H9 (cell line): ENCODE results near the gene ABI3. TPM values are rescaled to one million over a fixed set of nuclear protein-coding genes. Genes with fewer than 3 reads are reported as not detected.

Experiments
- DNase-seq: peaks from one replicate; pipeline ENCODE4 v3.0.0-alpha.2; 2017
- H2AFZ ChIP-seq: one replicate; pipeline ENCODE4 v1.6.1; 2013; ENCODE audit warnings: mild to moderate bottlenecking, low read length, control low read depth, moderate library complexity
- H2AK5ac ChIP-seq: 2 replicates; pipeline ENCODE4 v1.6.1; 2013; ENCODE audit warnings: low read length, control low read depth, mixed read lengths; ENCODE audit not compliant: insufficient read length
- H2BK120ac ChIP-seq: one replicate; pipeline ENCODE4 v1.6.1; 2013; ENCODE audit warnings: low read depth, mild to moderate bottlenecking, low read length, control low read depth, inconsistent platforms; ENCODE audit not compliant: poor library complexity, severe bottlenecking
- H2BK12ac ChIP-seq: 2 replicates; pipeline ENCODE4 v1.6.1; 2013; ENCODE audit warnings: low read length, control low read depth, mixed read lengths, low read depth; ENCODE audit not compliant: insufficient read length
- H2BK15ac ChIP-seq: 2 replicates; pipeline ENCODE4 v1.6.1; 2013; ENCODE audit warnings: low read depth, low read length, control low read depth
- H2BK20ac ChIP-seq: one replicate; pipeline ENCODE4 v1.6.1; 2013; ENCODE audit warnings: low read depth, mild to moderate bottlenecking, low read length, control low read depth, inconsistent platforms; ENCODE audit not compliant: poor library complexity, severe bottlenecking
- H2BK5ac ChIP-seq: 2 replicates; pipeline ENCODE4 v1.6.1; 2013; ENCODE audit warnings: low read length, control low read depth, mixed read lengths; ENCODE audit not compliant: insufficient read length
- H3K14ac ChIP-seq: 2 replicates; pipeline ENCODE4 v1.6.1; 2013; ENCODE audit warnings: low read length, control low read depth; ENCODE audit not compliant: insufficient read depth
- H3K18ac ChIP-seq: 2 replicates; pipeline ENCODE4 v1.6.1; 2013; ENCODE audit warnings: low read depth, mild to moderate bottlenecking, mixed read lengths, low read length, control low read depth; ENCODE audit not compliant: insufficient read length
- H3K23ac ChIP-seq: 2 replicates; pipeline ENCODE4 v1.6.1; 2013; ENCODE audit warnings: low read length, control low read depth, mixed read lengths, low read depth; ENCODE audit not compliant: insufficient read length
- H3K23me2 ChIP-seq: 2 replicates; pipeline ENCODE4 v1.6.1; 2013; ENCODE audit warnings: low read depth, mild to moderate bottlenecking, mixed read lengths, low read length, control low read depth; ENCODE audit not compliant: insufficient read length, poor library complexity, severe bottlenecking
- H3K27ac ChIP-seq: 2 replicates; pipeline ENCODE4 v1.5.1; 2013; ENCODE audit warnings: low read length, control low read depth, mixed read lengths, low read depth; ENCODE audit not compliant: insufficient read length
- H3K27me3 ChIP-seq: 2 replicates; pipeline ENCODE4 v1.6.1; 2013; ENCODE audit warnings: low read length, control low read depth, inconsistent platforms; ENCODE audit not compliant: insufficient read depth
- H3K4ac ChIP-seq: 2 replicates; pipeline ENCODE4 v1.6.1; 2013; ENCODE audit warnings: low read depth, mild to moderate bottlenecking, control low read depth, inconsistent platforms, low read length, moderate library complexity
- H3K4me1 ChIP-seq: 2 replicates; pipeline ENCODE4 v1.6.1; 2013; ENCODE audit warnings: low read length, control low read depth, inconsistent platforms; ENCODE audit not compliant: insufficient read depth
- H3K4me2 ChIP-seq: 2 replicates; pipeline ENCODE4 v1.6.1; 2013; ENCODE audit warnings: low read length, control low read depth, mixed read lengths; ENCODE audit not compliant: insufficient read length, insufficient read depth
- H3K56ac ChIP-seq: 2 replicates; pipeline ENCODE4 v1.6.1; 2013; ENCODE audit warnings: low read depth, mild to moderate bottlenecking, mixed read lengths, low read length, control low read depth; ENCODE audit not compliant: insufficient read length
- H3K79me1 ChIP-seq: 2 replicates; pipeline ENCODE4 v1.6.1; 2013; ENCODE audit warnings: low read depth, mild to moderate bottlenecking, moderate library complexity, low read length, control low read depth, inconsistent platforms; ENCODE audit not compliant: insufficient read depth, poor library complexity, severe bottlenecking
- H3K79me2 ChIP-seq: 2 replicates; pipeline ENCODE4 v1.6.1; 2013; ENCODE audit warnings: low read length, control low read depth, inconsistent platforms; ENCODE audit not compliant: insufficient read depth
- H3K9ac ChIP-seq: 2 replicates; pipeline ENCODE4 v1.6.1; 2013; ENCODE audit warnings: low read length, control low read depth, mixed read lengths; ENCODE audit not compliant: insufficient read length; ENCODE audit errors: extremely low read depth
- H3K9me3 ChIP-seq: one replicate; pipeline ENCODE4 v1.6.1; 2013; ENCODE audit warnings: low read depth, low read length, inconsistent platforms; ENCODE audit not compliant: control insufficient read depth
- H3T11ph ChIP-seq: one replicate; pipeline ENCODE4 v1.6.1; 2013; ENCODE audit warnings: mild to moderate bottlenecking, low read length, control low read depth, inconsistent platforms
- H4K20me1 ChIP-seq: one replicate; pipeline ENCODE4 v1.6.1; 2013; ENCODE audit not compliant: control insufficient read depth, insufficient read length, insufficient read depth
- H4K5ac ChIP-seq: 2 replicates; pipeline ENCODE4 v1.6.1; 2013; ENCODE audit warnings: low read depth, mild to moderate bottlenecking, mixed read lengths, low read length, control low read depth; ENCODE audit not compliant: insufficient read length
- H4K8ac ChIP-seq: replicated peaks from 2 replicates; pipeline ENCODE4 v1.6.1; 2013; ENCODE audit warnings: low read length, control low read depth, mixed read lengths, low read depth; ENCODE audit not compliant: insufficient read length
- H4K91ac ChIP-seq: 2 replicates; pipeline ENCODE4 v1.6.1; 2013; ENCODE audit warnings: low read depth, mild to moderate bottlenecking, moderate library complexity, mixed read lengths, low read length, control low read depth; ENCODE audit not compliant: insufficient read length
- H3K27ac Mint-ChIP-seq, 3 experiments: 2 replicates in 2 of 3; 3 replicates in 1 of 3; pipeline ENCODE4 v1.8.0; 2020 to 2021; ENCODE audit warnings: mixed read lengths in 3 of 3, mild to moderate bottlenecking in 1 of 3, moderate library complexity in 1 of 3
- H3K27me3 Mint-ChIP-seq: 2 replicates; pipeline ENCODE4 v1.8.0; 2021; ENCODE audit warnings: low read depth, mild to moderate bottlenecking, moderate library complexity, mixed read lengths
- H3K36me3 Mint-ChIP-seq, 3 experiments: 2 replicates in 2 of 3; 3 replicates in 1 of 3; pipeline ENCODE4 v1.8.0; 2020 to 2021; ENCODE audit warnings: low read depth in 3 of 3, mixed read lengths in 3 of 3; ENCODE audit not compliant: insufficient read depth in 1 of 3
- H3K4me1 Mint-ChIP-seq, 2 experiments: 2 replicates each; pipeline ENCODE4 v1.8.0; 2020; ENCODE audit warnings: mixed read lengths in 2 of 2
- H3K4me3 Mint-ChIP-seq, 2 experiments: 2 replicates in 1 of 2; 3 replicates in 1 of 2; pipeline ENCODE4 v1.8.0; 2020 to 2021; ENCODE audit warnings: mild to moderate bottlenecking in 2 of 2, mixed read lengths in 2 of 2, moderate library complexity in 1 of 2
- H3K9me3 Mint-ChIP-seq, 2 experiments: 2 replicates in 1 of 2; 3 replicates in 1 of 2; pipeline ENCODE4 v1.8.0; 2020; ENCODE audit warnings: mild to moderate bottlenecking in 2 of 2, mixed read lengths in 2 of 2, moderate library complexity in 1 of 2
- WGBS: extraction: QIAGEN DNeasy Blood & Tissue Kit; methylation state at CpG from one replicate; pipeline ENCODE4 v1.1.7; 2013; ENCODE audit warnings: missing lambda C conversion rate, low lambda C conversion rate, mixed read lengths; ENCODE audit not compliant: insufficient read length; ENCODE audit errors: extremely low coverage; 5-methylcytosine and 5-hydroxymethylcytosine counted together
- total RNA-seq: library from RNA; stranded (reverse); gene quantifications from 2 replicates; pipeline ENCODE4 v1.2.1, GENCODE V29; 2021
- TF ChIP-seq, protein P1 (sequence below): fragments of 200-600 bp; sonication (generic); conservative IDR thresholded peaks from 3 replicates; pipeline ENCODE4 v1.8.0; 2021; ENCODE audit warnings: antibody characterized with exemption, mild to moderate bottlenecking

ABI3 gene
- total RNA-seq, 1 experiment from 2014 or later: 2.1 TPM

GRCh38 chr17:49216482-49216881 lies 6.0 kb downstream of the ABI3 start:
- no peak overlapping the region for H3K14ac ChIP-seq
- H3K23ac ChIP-seq: no peak overlapping the region
- no peak overlapping the region for H3K4ac ChIP-seq
- no peak overlapping the region for H3K27ac Mint-ChIP-seq
- no peaks in the 10 kb centered on the region for H3K9me3 Mint-ChIP-seq
- H2BK15ac ChIP-seq: no peak overlapping the region
- H4K91ac ChIP-seq: no peak overlapping the region
- H3K4me2 ChIP-seq: no peak overlapping the region
- H2BK120ac ChIP-seq: no peak overlapping the region
- TF ChIP-seq, protein P1, sequence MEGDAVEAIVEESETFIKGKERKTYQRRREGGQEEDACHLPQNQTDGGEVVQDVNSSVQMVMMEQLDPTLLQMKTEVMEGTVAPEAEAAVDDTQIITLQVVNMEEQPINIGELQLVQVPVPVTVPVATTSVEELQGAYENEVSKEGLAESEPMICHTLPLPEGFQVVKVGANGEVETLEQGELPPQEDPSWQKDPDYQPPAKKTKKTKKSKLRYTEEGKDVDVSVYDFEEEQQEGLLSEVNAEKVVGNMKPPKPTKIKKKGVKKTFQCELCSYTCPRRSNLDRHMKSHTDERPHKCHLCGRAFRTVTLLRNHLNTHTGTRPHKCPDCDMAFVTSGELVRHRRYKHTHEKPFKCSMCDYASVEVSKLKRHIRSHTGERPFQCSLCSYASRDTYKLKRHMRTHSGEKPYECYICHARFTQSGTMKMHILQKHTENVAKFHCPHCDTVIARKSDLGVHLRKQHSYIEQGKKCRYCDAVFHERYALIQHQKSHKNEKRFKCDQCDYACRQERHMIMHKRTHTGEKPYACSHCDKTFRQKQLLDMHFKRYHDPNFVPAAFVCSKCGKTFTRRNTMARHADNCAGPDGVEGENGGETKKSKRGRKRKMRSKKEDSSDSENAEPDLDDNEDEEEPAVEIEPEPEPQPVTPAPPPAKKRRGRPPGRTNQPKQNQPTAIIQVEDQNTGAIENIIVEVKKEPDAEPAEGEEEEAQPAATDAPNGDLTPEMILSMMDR: no peak
- H3K27me3 Mint-ChIP-seq: peaks cover 12% of the 10 kb centered on the region
- no peaks in the 10 kb centered on the region for H3K79me2 ChIP-seq
- H3K4me1 Mint-ChIP-seq: peaks cover 22 to 27% of the 10 kb centered on the region in 2 experiments
- no peak overlapping the region for H4K5ac ChIP-seq
- H2BK12ac ChIP-seq: no peak overlapping the region
- no peaks in the 10 kb centered on the region for H4K20me1 ChIP-seq
- no CpG with 5 or more reads among the region's 13 CpGs for WGBS
- H3K23me2 ChIP-seq: no peaks in the 10 kb centered on the region
- H3T11ph ChIP-seq: no peak overlapping the region
- H3K27ac ChIP-seq: no peak overlapping the region
- no peaks in the 10 kb centered on the region for H3K79me1 ChIP-seq
- no peak for DNase-seq
- no peak overlapping the region for H4K8ac ChIP-seq
- H3K18ac ChIP-seq: no peak overlapping the region
- no peak overlapping the region for H2AFZ ChIP-seq
- H3K27me3 ChIP-seq: no peaks in the 10 kb centered on the region
- H2BK5ac ChIP-seq: no peak overlapping the region
- no peak overlapping the region for H3K56ac ChIP-seq
- no peak overlapping the region for H3K9ac ChIP-seq
- H3K36me3 Mint-ChIP-seq: no peaks in the 10 kb centered on the region; a peak in 1 of 7 replicates
- no peaks in the 10 kb centered on the region for H3K9me3 ChIP-seq
- H3K4me1 ChIP-seq: 0 out of 2 replicates have a peak, but pooled peaks cover 2% of the 10 kb centered on the region
- H3K4me3 Mint-ChIP-seq: no peak overlapping the region
- H2AK5ac ChIP-seq: no peak overlapping the region
- H2BK20ac ChIP-seq: no peak overlapping the region
